ENCODE results near the gene ENTPD7. TPM values are rescaled to one million over a fixed set of nuclear protein-coding genes. Genes with fewer than 3 reads are reported as not detected.

Gene ENTPD7
- total RNA-seq: 7.5 and 8.2 TPM in 2 replicates

- H3K36me3 Mint-ChIP-seq (ENCODE audit: low read depth): peaks cover 10% of the 10 kb centered on the region
- peak within 1 kb of the TSS; percentile 91 for H3K27ac Mint-ChIP-seq
- DNase-seq (ENCODE audit: low spot score): peak; percentile 90
- no peaks in the 10 kb centered on the region for H3K9me3 Mint-ChIP-seq
- peaks cover 19% of the 10 kb centered on the region for H3K27me3 Mint-ChIP-seq (ENCODE audit: low read depth)
- intact Hi-C loops (cut with micrococcal nuclease): loop anchor here (1.0 kb wide), 3 partner anchors 39 to 229 kb away; partner anchors contain the start of genes COX15, CUTC, GOT1 and SLC25A28
- H3K4me3 Mint-ChIP-seq (ENCODE audit: low read depth): peak within 1 kb of the TSS; percentile 96
- H3K4me1 Mint-ChIP-seq (ENCODE audit: low read depth): peaks cover 18% of the 10 kb centered on the region
These were observed at the start of gene ENTPD7 for GRCh38 chr10:99659031-99659867. Gene ENTPD7, plus strand, starts transcription at chr10:99659509. Its CDS starts 448 bp downstream, at chr10:99659957.

- no peak overlapping the region for H3K27ac Mint-ChIP-seq
- no peak for DNase-seq (ENCODE audit: low spot score)
- no peaks in the 10 kb centered on the region for H3K9me3 Mint-ChIP-seq
- peaks cover 10% of the 10 kb centered on the region for H3K4me1 Mint-ChIP-seq (ENCODE audit: low read depth)
- no peak overlapping the region for H3K4me3 Mint-ChIP-seq (ENCODE audit: low read depth)
- no peaks in the 10 kb centered on the region for H3K27me3 Mint-ChIP-seq (ENCODE audit: low read depth)
- peaks cover 28% of the 10 kb centered on the region for H3K36me3 Mint-ChIP-seq (ENCODE audit: low read depth)
- intact Hi-C loops (cut with micrococcal nuclease): no loop called here
These were observed 49.1 kb upstream of the ENTPD7 start for GRCh38 chr10:99610221-99610620.

GRCh38 chr10:99611326-99611725 lies 48.0 kb upstream of the ENTPD7 start:
- Mint-ChIP-seq H3K4me3 (ENCODE audit: low read depth) (no peak overlapping the region), H3K4me1 (ENCODE audit: low read depth) (peaks cover 19% of the 10 kb centered on the region), H3K36me3 (ENCODE audit: low read depth) (peaks cover 34% of the 10 kb centered on the region), H3K27ac (no peak overlapping the region), H3K9me3 (no peaks in the 10 kb centered on the region), H3K27me3 (ENCODE audit: low read depth) (no peaks in the 10 kb centered on the region)
- DNase-seq (ENCODE audit: low spot score): no peak
- intact Hi-C loops (cut with micrococcal nuclease): no loop called here

GRCh38 chr10:99612167-99612831 lies 47.0 kb upstream of the ENTPD7 start:
- Mint-ChIP-seq H3K27me3 (ENCODE audit: low read depth) (no peaks in the 10 kb centered on the region), H3K4me1 (ENCODE audit: low read depth) (peaks cover 28% of the 10 kb centered on the region), H3K27ac (peak overlapping the region; percentile 15), H3K9me3 (no peaks in the 10 kb centered on the region), H3K36me3 (ENCODE audit: low read depth) (peaks cover 35% of the 10 kb centered on the region), H3K4me3 (ENCODE audit: low read depth) (no peak overlapping the region)
- intact Hi-C loops (cut with micrococcal nuclease): loop anchor here (1.0 to 2.0 kb wide), 3 partner anchors 51 to 220 kb away; no protein-coding TSS in a partner anchor
- DNase-seq (ENCODE audit: low spot score): no peak

GRCh38 chr10:99615426-99615825 lies 43.9 kb upstream of the ENTPD7 start:
- Mint-ChIP-seq H3K27ac (peak overlapping the region; percentile 5), H3K36me3 (ENCODE audit: low read depth) (peaks cover 46% of the 10 kb centered on the region), H3K4me1 (ENCODE audit: low read depth) (peaks cover 46% of the 10 kb centered on the region), H3K9me3 (no peaks in the 10 kb centered on the region), H3K4me3 (ENCODE audit: low read depth) (no peak overlapping the region), H3K27me3 (ENCODE audit: low read depth) (no peaks in the 10 kb centered on the region)
- intact Hi-C loops (cut with micrococcal nuclease): loop anchor here (5.0 kb wide), 1 partner anchor 97 kb away; no protein-coding TSS in a partner anchor
- no peak for DNase-seq (ENCODE audit: low spot score)

- peaks cover 47% of the 10 kb centered on the region for H3K4me1 Mint-ChIP-seq (ENCODE audit: low read depth)
These were observed 41.6 kb upstream of the ENTPD7 start for GRCh38 chr10:99617696-99618095.

GRCh38 chr10:99619090-99619800 lies 40.1 kb upstream of the ENTPD7 start:
- peaks cover 26% of the 10 kb centered on the region for H3K36me3 Mint-ChIP-seq (ENCODE audit: low read depth)

More at GRCh38 chr10:99617696-99618095, 41.6 kb upstream of the ENTPD7 start:
- DNase-seq (ENCODE audit: low spot score): no peak
- H3K9me3 Mint-ChIP-seq: no peaks in the 10 kb centered on the region
- no peak overlapping the region for H3K4me3 Mint-ChIP-seq (ENCODE audit: low read depth)
- intact Hi-C loops (cut with micrococcal nuclease): loop anchor here (5.0 kb wide), 1 partner anchor 95 kb away; no protein-coding TSS in a partner anchor
- H3K36me3 Mint-ChIP-seq (ENCODE audit: low read depth): peaks cover 26% of the 10 kb centered on the region
- H3K27me3 Mint-ChIP-seq (ENCODE audit: low read depth): no peaks in the 10 kb centered on the region
- H3K27ac Mint-ChIP-seq: no peak overlapping the region

GRCh38 chr10:99619851-99620710 lies 39.2 kb upstream of the ENTPD7 start, which contains the start of gene SLC25A28:
Gene SLC25A28, minus strand, starts transcription at chr10:99620439. Its CDS starts 104 bp downstream, at chr10:99620335.
- peak; percentile 94 for DNase-seq (ENCODE audit: low spot score)
- H3K4me1 Mint-ChIP-seq (ENCODE audit: low read depth): peaks cover 49% of the 10 kb centered on the region
- H3K36me3 Mint-ChIP-seq (ENCODE audit: low read depth): peaks cover 26% of the 10 kb centered on the region

More at GRCh38 chr10:99619090-99619800, 40.1 kb upstream of the ENTPD7 start:
- intact Hi-C loops (cut with micrococcal nuclease): loop anchor here (5.0 kb wide), 1 partner anchor 93 kb away; no protein-coding TSS in a partner anchor
- Mint-ChIP-seq H3K27me3 (ENCODE audit: low read depth) (no peaks in the 10 kb centered on the region), H3K4me1 (ENCODE audit: low read depth) (peaks cover 49% of the 10 kb centered on the region), H3K27ac (peak overlapping the region; percentile 83), H3K4me3 (ENCODE audit: low read depth) (peak overlapping the region; percentile 90), H3K9me3 (no peaks in the 10 kb centered on the region)
- DNase-seq (ENCODE audit: low spot score): no peak

GRCh38 chr10:99620711-99621453 lies 38.4 kb upstream of the ENTPD7 start:
- Mint-ChIP-seq H3K36me3 (ENCODE audit: low read depth) (peaks cover 20% of the 10 kb centered on the region), H3K4me3 (ENCODE audit: low read depth) (peak overlapping the region; percentile 90), H3K27me3 (ENCODE audit: low read depth) (no peaks in the 10 kb centered on the region), H3K27ac (peak overlapping the region; percentile 90), H3K4me1 (ENCODE audit: low read depth) (peaks cover 45% of the 10 kb centered on the region), H3K9me3 (no peaks in the 10 kb centered on the region)
- DNase-seq (ENCODE audit: low spot score): peak; percentile 69
- intact Hi-C loops (cut with micrococcal nuclease): loop anchor here (1.0 to 5.0 kb wide), 6 partner anchors 38 to 1489 kb away; partner anchors contain the start of genes COX15, CUTC, DNMBP and ENTPD7

More at GRCh38 chr10:99619851-99620710, 39.2 kb upstream of the ENTPD7 start, which contains the start of gene SLC25A28:
- H3K9me3 Mint-ChIP-seq: no peaks in the 10 kb centered on the region
- H3K4me3 Mint-ChIP-seq (ENCODE audit: low read depth): peak within 1 kb of the TSS; percentile 90
- no peaks in the 10 kb centered on the region for H3K27me3 Mint-ChIP-seq (ENCODE audit: low read depth)
- intact Hi-C loops (cut with micrococcal nuclease): loop anchor here (1.0 to 5.0 kb wide), 7 partner anchors 39 to 1488 kb away; partner anchors contain the start of genes COX15, CUTC, DNMBP and ENTPD7
- H3K27ac Mint-ChIP-seq: peak within 1 kb of the TSS; percentile 90

GRCh38 chr10:99621454-99622251 lies 37.7 kb upstream of the ENTPD7 start:
- H3K4me3 Mint-ChIP-seq (ENCODE audit: low read depth): peak overlapping the region; percentile 90
- peaks cover 20% of the 10 kb centered on the region for H3K36me3 Mint-ChIP-seq (ENCODE audit: low read depth)
- intact Hi-C loops (cut with micrococcal nuclease): loop anchor here (5.0 kb wide), 3 partner anchors 386 to 1489 kb away; partner anchors contain the start of genes DNMBP and R3HCC1L

More at GRCh38 chr10:99621454-99622251, 37.7 kb upstream of the ENTPD7 start:
- no peaks in the 10 kb centered on the region for H3K9me3 Mint-ChIP-seq
- no peak for DNase-seq (ENCODE audit: low spot score)
- peak overlapping the region; percentile 90 for H3K27ac Mint-ChIP-seq
- H3K4me1 Mint-ChIP-seq (ENCODE audit: low read depth): peaks cover 39% of the 10 kb centered on the region
- no peaks in the 10 kb centered on the region for H3K27me3 Mint-ChIP-seq (ENCODE audit: low read depth)

All from activated T-helper 2 cell treated with anti-CD3 and anti-CD28 coated beads, Interferon-gamma antibody, Interleukin-2, Interleukin-4, amounts not matched to agents 10 μg/mL and 5 μg/mL and 100 μg/mL, durations not matched to agents 14 hours and 24 hours and 36 hours (primary cell).